IMR-90 (cell line): ENCODE data around the gene SLC38A6.

Experiments
- CTCF ChIP-seq: conservative IDR thresholded peaks from 2 replicates; pipeline ENCODE4 v1.5.1; 2012; ENCODE audit warnings: mild to moderate bottlenecking, low read depth, low read length, improper control_type of control experiment
- MAFK ChIP-seq: IDR thresholded peaks from 2 replicates; pipeline ENCODE4 v1.6.1; 2012; ENCODE audit warnings: low read depth, low read length, improper control_type of control experiment
- RFX5 ChIP-seq: IDR thresholded peaks from 2 replicates; pipeline ENCODE4 v1.8.0; 2012; ENCODE audit warnings: low read depth, mild to moderate bottlenecking, low read length, moderate library complexity
- USF2 ChIP-seq: fragments of 150-350 bp; IDR thresholded peaks from 2 replicates; pipeline ENCODE4 v1.6.1; 2017; ENCODE audit warnings: mild to moderate bottlenecking, antibody characterized with exemption, low read length, low read depth

GRCh38 chr14:60944204-60944603 is 36.8 kb upstream of the SLC38A6 start:
- TF ChIP-seq RFX5 (no peak), CTCF (no peak), USF2 (no peak), MAFK (no peak)
